HCT116 (cell line): ENCODE data around the gene RALGPS1. TPM values are rescaled to one million over a fixed set of nuclear protein-coding genes. Genes with fewer than 3 reads are reported as not detected.

Experiments used
- ATAC-seq: fragments of 200-7000 bp; cut with Tn5 transposase; 2 replicates; pipeline ENCODE4 v1.9.1; 2020; ENCODE audit warnings: mild to moderate bottlenecking, moderate library complexity
- BruUV-seq: library from RNA; stranded (reverse); fragments of 400-500 nt; replicated peaks from 2 replicates; lab custom pipeline; 2021; lab: Mats Ljungman, UMichigan
- CTCF ChIA-PET: fragments of 300-600 bp; sonication (Branson Sonifier 250); formaldehyde crosslinking; loops from one replicate; lab custom pipeline; 2021; ENCODE audit warnings: antibody characterized with exemption; lab: Charles Lee
- POLR2A ChIA-PET: fragments of 300-600, 350-600 bp; sonication (Branson Sonifier 250); formaldehyde crosslinking; loops from one replicate; lab custom pipeline; 2021; ENCODE audit warnings: antibody characterized with exemption; lab: Charles Lee
- RAD21 ChIA-PET, 2 experiments: fragments of 300-600 bp; sonication (Branson Sonifier 250); formaldehyde crosslinking; loops; one replicate each; lab custom pipeline; 2023; ENCODE audit warnings: low total read pairs in 2 of 2; ENCODE audit not compliant: uncharacterized antibody in 2 of 2, unreplicated experiment in 2 of 2, low non-redundant PET in 1 of 2; lab: Charles Lee
- DNase-seq: peaks from one replicate; pipeline ENCODE4 v3.0.0-alpha.2; 2010; ENCODE audit warnings: low read depth, low spot score
- H2AFZ ChIP-seq: fragments of 200-600 bp; shearing (Covaris generic), sonication (generic); 2 replicates; pipeline ENCODE4 v1.6.1; 2017; ENCODE audit warnings: low read depth, mixed run types, mixed read lengths, antibody characterized with exemption, low read length; ENCODE audit not compliant: poor library complexity, severe bottlenecking
- H3K27ac ChIP-seq: 2 replicates; pipeline ENCODE4 v1.5.1; 2012; ENCODE audit warnings: low read depth, low read length
- H3K27me3 ChIP-seq: fragments of 200-600 bp; sonication (generic); 2 replicates; pipeline ENCODE4 v1.6.1; 2016; ENCODE audit warnings: mixed run types, low read length, mixed read lengths; ENCODE audit not compliant: insufficient read depth
- H3K36me3 ChIP-seq, 2 experiments: fragments of 200-500 bp in 1 of 2; fragments of 200-600 bp in 1 of 2; sonication (Bioruptor generic) in 1 of 2; sonication (generic) in 1 of 2; 2 replicates each; pipeline versions ENCODE4 v1.5.1 to v1.6.1; 2014 to 2016; ENCODE audit warnings: low read length in 2 of 2, inconsistent platforms in 1 of 2, mixed read lengths in 1 of 2, mixed run types in 1 of 2; ENCODE audit not compliant: insufficient read depth in 2 of 2, control insufficient read depth in 1 of 2
- H3K4me1 ChIP-seq, 2 experiments: fragments of 200-600 bp in 1 of 2; sonication (generic) in 1 of 2; 2 replicates each; pipeline versions ENCODE4 v1.5.1 to v1.6.1; 2012 to 2017; ENCODE audit warnings: low read length in 2 of 2, inconsistent platforms in 1 of 2, mild to moderate bottlenecking in 1 of 2, mixed read lengths in 1 of 2, mixed run types in 1 of 2, moderate library complexity in 1 of 2; ENCODE audit not compliant: insufficient read depth in 2 of 2, control insufficient read depth in 1 of 2
- H3K4me2 ChIP-seq: fragments of 200-600 bp; sonication (generic); 2 replicates; pipeline ENCODE4 v1.6.1; 2017; ENCODE audit warnings: mixed run types, low read length, mixed read lengths
- H3K4me3 ChIP-seq, 2 experiments: fragments of 200-600 bp in 1 of 2; sonication (generic) in 1 of 2; replicated peaks in 1 of 2; 2 replicates each; pipeline ENCODE4 v1.5.1; 2011 to 2016; ENCODE audit warnings: low read length in 2 of 2, control low read depth in 1 of 2, low read depth in 1 of 2, mild to moderate bottlenecking in 1 of 2, mixed read lengths in 1 of 2, mixed run types in 1 of 2
- H3K79me2 ChIP-seq: fragments of 200-600 bp; sonication (generic); 2 replicates; pipeline ENCODE4 v1.6.1; 2017; ENCODE audit warnings: mild to moderate bottlenecking, mixed run types, low read length, moderate library complexity, mixed read lengths; ENCODE audit not compliant: insufficient read depth
- H3K9ac ChIP-seq: fragments of 200-600 bp; sonication (generic); 2 replicates; pipeline ENCODE4 v1.6.1; 2016; ENCODE audit warnings: low read length, mixed read lengths
- H3K9me2 ChIP-seq: fragments of 200-600 bp; sonication (generic), shearing (Covaris generic); 2 replicates; pipeline ENCODE4 v1.6.1; 2017; ENCODE audit warnings: mixed run types, mild to moderate bottlenecking, moderate library complexity; ENCODE audit not compliant: insufficient read depth
- H3K9me3 ChIP-seq, 2 experiments: fragments of 200-500 bp in 1 of 2; fragments of 200-600 bp in 1 of 2; sonication (Bioruptor generic) in 1 of 2; sonication (generic) in 1 of 2; 2 replicates each; pipeline ENCODE4 v1.6.1; 2014 to 2017; ENCODE audit warnings: low read length in 2 of 2, mixed read lengths in 2 of 2, inconsistent platforms in 1 of 2, low read depth in 1 of 2, mild to moderate bottlenecking in 1 of 2, mixed run types in 1 of 2, moderate library complexity in 1 of 2; ENCODE audit not compliant: control insufficient read depth in 1 of 2, insufficient read depth in 1 of 2
- H4K20me1 ChIP-seq: fragments of 200-600 bp; sonication (generic), shearing (Covaris generic); 2 replicates; pipeline ENCODE4 v1.6.1; 2017; ENCODE audit warnings: mixed run types, mild to moderate bottlenecking, moderate library complexity; ENCODE audit not compliant: insufficient read depth
- EZH2 ChIP-seq: fragments of 200-600 bp; sonication (generic); IDR thresholded peaks from 2 replicates; pipeline ENCODE4 v1.6.1; 2017; ENCODE audit warnings: antibody characterized with exemption, mixed run types
- POLR2A ChIP-seq: IDR thresholded peaks from 2 replicates; pipeline ENCODE4 v1.7.0; 2011; ENCODE audit warnings: borderline replicate concordance; ENCODE audit not compliant: insufficient read depth, insufficient read length; ENCODE audit errors: extremely low read depth
- SIN3A ChIP-seq: IDR thresholded peaks from 2 replicates; pipeline ENCODE4 v1.6.1; 2012; ENCODE audit warnings: low read depth
- TCF7L2 ChIP-seq: IDR thresholded peaks from 2 replicates; pipeline ENCODE4 v1.7.0; 2011; ENCODE audit warnings: borderline replicate concordance, inconsistent platforms; ENCODE audit not compliant: insufficient read depth, insufficient read length; ENCODE audit errors: extremely low read depth
- ZFX ChIP-seq: fragments of 450-650 bp; IDR thresholded peaks from 2 replicates; pipeline ENCODE4 v1.6.1; 2017
- ZNF274 ChIP-seq: fragments of 200-500 bp; sonication (Bioruptor generic); IDR thresholded peaks from 2 replicates; pipeline ENCODE4 v1.6.1; 2014; ENCODE audit warnings: mild to moderate bottlenecking, low read depth, low read length, inconsistent platforms
- intact Hi-C: fragments of 100-400 bp; cut with micrococcal nuclease; formaldehyde crosslinking; loops from 2 replicates; pipeline ENCODE4 v1.10.0; 2022
- total RNA-seq: library from RNA; stranded (reverse); gene quantifications from one replicate; pipeline ENCODE4 v1.2.1, GENCODE V29; 2021; ENCODE audit not compliant: unreplicated experiment
- TF ChIP-seq, protein P1 (sequence below), 3 experiments: fragments of 200-600 bp in 1 of 3; sonication (generic) in 1 of 3; IDR thresholded peaks in 2 of 3; conservative IDR thresholded peaks in 1 of 3; 2 replicates each; pipeline ENCODE4 v1.5.1; 2012 to 2017; ENCODE audit warnings: low read depth in 2 of 3, low read length in 2 of 3, antibody characterized with exemption in 1 of 3, borderline replicate concordance in 1 of 3, control low read depth in 1 of 3, mild to moderate bottlenecking in 1 of 3, mixed read lengths in 1 of 3, mixed run types in 1 of 3, moderate library complexity in 1 of 3; ENCODE audit not compliant: insufficient read depth in 1 of 3
- TF ChIP-seq, protein P2 (sequence below): IDR thresholded peaks from 2 replicates; pipeline ENCODE4 v1.6.1; 2012
- TF ChIP-seq, protein P3 (sequence below): IDR thresholded peaks from 2 replicates; pipeline ENCODE4 v1.6.1; 2012; ENCODE audit warnings: low read depth

RALGPS1 gene
- total RNA-seq, 1 experiment from 2014 or later, result 7.6 TPM

DNA sequence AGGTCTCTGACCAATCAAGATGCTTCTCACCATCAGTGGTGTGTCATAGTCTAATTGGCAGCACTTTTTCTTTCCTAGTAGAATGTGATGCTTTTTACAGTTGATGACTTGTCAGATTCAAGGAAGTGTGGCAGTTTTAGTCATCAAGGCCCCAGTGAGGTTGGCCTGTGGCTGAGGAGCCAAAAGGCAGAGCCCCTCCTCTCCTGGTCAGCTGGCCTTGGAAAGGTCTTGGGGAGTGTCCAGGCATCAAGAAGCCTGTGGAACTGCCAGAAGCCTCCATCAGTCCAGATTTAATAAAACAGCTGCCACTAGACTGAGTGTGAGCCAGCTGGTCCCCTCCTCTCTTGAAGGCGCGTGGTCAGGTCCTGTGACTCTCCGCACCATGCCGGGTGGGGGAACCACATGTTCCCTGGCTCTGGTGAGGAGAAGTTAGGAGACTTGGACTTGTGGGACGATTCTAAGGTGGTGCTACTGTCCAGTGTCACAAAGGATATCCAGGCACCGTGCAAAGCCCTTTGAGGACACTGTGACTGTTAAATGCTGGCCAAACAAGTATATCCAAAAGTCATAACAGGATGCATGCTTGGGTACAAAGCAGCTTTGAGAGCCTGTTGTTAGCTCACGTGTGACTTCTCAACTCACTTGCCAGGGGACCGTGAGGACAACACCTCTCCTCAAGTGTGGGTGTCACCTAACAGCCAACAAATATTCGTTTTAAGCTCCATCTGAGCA, 213.9 kb downstream of the RALGPS1 start:
- Histone ChIP-seq H3K9ac (no peak overlapping the region), H3K4me2 (no peak overlapping the region), H3K4me3 (no peak overlapping the region), H2AFZ (no peak overlapping the region), H4K20me1 (no peaks in the 10 kb centered on the region), H3K4me1 (peaks cover 22 to 31% of the 10 kb centered on the region in 2 experiments), H3K9me2 (no peaks in the 10 kb centered on the region), H3K9me3 (no peaks in the 10 kb centered on the region), H3K36me3 (no peaks in the 10 kb centered on the region), H3K79me2 (no peaks in the 10 kb centered on the region), H3K27me3 (no peaks in the 10 kb centered on the region), H3K27ac (no peak overlapping the region)
- ChIA-PET CTCF (interaction anchor here (0.6 kb wide), 1 partner anchor 21 kb away, joined by 3 read pairs; no protein-coding TSS in a partner anchor), RAD21 (no interaction called here), POLR2A (no interaction called here)
- BruUV-seq, result no TSS peak
- DNase-seq (no peak), ATAC-seq (no peak)
- TF ChIP-seq EZH2 (no peak), ZFX (no peak), ZNF274 (no peak), TCF7L2 (no peak), SIN3A (no peak), POLR2A (no peak)
- TF ChIP-seq, protein P1, sequence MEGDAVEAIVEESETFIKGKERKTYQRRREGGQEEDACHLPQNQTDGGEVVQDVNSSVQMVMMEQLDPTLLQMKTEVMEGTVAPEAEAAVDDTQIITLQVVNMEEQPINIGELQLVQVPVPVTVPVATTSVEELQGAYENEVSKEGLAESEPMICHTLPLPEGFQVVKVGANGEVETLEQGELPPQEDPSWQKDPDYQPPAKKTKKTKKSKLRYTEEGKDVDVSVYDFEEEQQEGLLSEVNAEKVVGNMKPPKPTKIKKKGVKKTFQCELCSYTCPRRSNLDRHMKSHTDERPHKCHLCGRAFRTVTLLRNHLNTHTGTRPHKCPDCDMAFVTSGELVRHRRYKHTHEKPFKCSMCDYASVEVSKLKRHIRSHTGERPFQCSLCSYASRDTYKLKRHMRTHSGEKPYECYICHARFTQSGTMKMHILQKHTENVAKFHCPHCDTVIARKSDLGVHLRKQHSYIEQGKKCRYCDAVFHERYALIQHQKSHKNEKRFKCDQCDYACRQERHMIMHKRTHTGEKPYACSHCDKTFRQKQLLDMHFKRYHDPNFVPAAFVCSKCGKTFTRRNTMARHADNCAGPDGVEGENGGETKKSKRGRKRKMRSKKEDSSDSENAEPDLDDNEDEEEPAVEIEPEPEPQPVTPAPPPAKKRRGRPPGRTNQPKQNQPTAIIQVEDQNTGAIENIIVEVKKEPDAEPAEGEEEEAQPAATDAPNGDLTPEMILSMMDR (IDR thresholded peaks at IDR 0.05 in 2 of 3, conservative IDR thresholded peaks at IDR 0.05 in 1 of 3; ENCODE audit: borderline replicate concordance in 1 of 3, insufficient read depth in 1 of 3, low read depth in 2 of 3, low read length in 2 of 3), result no peak
- TF ChIP-seq, protein P2, sequence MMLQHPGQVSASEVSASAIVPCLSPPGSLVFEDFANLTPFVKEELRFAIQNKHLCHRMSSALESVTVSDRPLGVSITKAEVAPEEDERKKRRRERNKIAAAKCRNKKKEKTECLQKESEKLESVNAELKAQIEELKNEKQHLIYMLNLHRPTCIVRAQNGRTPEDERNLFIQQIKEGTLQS, result no peak
- TF ChIP-seq, protein P3, sequence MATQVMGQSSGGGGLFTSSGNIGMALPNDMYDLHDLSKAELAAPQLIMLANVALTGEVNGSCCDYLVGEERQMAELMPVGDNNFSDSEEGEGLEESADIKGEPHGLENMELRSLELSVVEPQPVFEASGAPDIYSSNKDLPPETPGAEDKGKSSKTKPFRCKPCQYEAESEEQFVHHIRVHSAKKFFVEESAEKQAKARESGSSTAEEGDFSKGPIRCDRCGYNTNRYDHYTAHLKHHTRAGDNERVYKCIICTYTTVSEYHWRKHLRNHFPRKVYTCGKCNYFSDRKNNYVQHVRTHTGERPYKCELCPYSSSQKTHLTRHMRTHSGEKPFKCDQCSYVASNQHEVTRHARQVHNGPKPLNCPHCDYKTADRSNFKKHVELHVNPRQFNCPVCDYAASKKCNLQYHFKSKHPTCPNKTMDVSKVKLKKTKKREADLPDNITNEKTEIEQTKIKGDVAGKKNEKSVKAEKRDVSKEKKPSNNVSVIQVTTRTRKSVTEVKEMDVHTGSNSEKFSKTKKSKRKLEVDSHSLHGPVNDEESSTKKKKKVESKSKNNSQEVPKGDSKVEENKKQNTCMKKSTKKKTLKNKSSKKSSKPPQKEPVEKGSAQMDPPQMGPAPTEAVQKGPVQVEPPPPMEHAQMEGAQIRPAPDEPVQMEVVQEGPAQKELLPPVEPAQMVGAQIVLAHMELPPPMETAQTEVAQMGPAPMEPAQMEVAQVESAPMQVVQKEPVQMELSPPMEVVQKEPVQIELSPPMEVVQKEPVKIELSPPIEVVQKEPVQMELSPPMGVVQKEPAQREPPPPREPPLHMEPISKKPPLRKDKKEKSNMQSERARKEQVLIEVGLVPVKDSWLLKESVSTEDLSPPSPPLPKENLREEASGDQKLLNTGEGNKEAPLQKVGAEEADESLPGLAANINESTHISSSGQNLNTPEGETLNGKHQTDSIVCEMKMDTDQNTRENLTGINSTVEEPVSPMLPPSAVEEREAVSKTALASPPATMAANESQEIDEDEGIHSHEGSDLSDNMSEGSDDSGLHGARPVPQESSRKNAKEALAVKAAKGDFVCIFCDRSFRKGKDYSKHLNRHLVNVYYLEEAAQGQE, result no peak
- intact Hi-C loops, result no loop called here
